ENCODE results near the gene PITPNM3.

Gene PITPNM3

DNA sequence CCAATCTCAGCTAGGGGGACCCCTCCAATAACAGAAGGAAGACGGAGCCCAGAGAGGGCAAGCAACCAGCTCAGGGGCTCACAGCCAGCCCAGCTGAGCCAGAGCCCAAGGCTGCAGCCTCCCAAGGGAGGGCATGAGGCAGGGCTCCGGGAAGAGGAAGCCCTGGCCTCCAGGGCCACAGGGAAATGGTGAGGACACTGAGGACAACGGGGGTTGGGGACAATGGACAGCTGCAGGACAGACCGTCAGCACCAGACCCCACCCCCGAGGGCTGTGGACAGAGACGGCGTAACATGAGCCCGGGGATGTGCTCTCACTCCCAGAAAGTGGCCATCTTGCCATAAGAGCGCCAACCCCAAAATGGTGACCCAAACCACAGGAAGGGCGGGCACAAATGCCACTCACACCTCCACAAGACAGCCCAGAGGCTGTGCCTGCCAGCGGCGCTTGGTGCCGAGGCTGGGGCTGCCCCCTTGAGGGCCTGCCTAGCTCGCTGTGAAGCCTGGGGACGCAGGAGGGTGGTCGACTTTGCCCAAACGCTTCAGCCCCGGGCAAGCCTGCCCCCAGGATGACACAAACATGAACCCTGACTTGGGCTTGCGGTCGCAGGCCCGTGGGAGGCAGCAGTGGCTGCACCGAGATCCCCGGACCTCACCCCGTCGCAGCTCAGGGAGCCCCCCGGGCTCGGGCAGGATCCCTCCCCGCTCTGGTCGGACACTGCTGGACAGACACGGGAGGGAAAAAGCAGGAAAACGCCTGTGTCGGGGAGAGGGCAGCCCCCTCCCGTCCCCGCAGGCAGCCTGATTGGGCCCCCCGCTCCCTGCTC is 101.6 kb downstream of the PITPNM3 start:
- in situ Hi-C loops (cut with MboI; ENCODE audit: low pct_unique_long_range_greater_than_20kb, low sequenced_read_pairs, unreplicated experiment), result no loop called here
- TF ChIP-seq, protein P1, sequence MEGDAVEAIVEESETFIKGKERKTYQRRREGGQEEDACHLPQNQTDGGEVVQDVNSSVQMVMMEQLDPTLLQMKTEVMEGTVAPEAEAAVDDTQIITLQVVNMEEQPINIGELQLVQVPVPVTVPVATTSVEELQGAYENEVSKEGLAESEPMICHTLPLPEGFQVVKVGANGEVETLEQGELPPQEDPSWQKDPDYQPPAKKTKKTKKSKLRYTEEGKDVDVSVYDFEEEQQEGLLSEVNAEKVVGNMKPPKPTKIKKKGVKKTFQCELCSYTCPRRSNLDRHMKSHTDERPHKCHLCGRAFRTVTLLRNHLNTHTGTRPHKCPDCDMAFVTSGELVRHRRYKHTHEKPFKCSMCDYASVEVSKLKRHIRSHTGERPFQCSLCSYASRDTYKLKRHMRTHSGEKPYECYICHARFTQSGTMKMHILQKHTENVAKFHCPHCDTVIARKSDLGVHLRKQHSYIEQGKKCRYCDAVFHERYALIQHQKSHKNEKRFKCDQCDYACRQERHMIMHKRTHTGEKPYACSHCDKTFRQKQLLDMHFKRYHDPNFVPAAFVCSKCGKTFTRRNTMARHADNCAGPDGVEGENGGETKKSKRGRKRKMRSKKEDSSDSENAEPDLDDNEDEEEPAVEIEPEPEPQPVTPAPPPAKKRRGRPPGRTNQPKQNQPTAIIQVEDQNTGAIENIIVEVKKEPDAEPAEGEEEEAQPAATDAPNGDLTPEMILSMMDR (IDR thresholded peaks at IDR 0.05; ENCODE audit: extremely low read depth, insufficient read depth, missing control alignments), result no peak
- DNase-seq (ENCODE audit: low spot score), result no peak

DNA sequence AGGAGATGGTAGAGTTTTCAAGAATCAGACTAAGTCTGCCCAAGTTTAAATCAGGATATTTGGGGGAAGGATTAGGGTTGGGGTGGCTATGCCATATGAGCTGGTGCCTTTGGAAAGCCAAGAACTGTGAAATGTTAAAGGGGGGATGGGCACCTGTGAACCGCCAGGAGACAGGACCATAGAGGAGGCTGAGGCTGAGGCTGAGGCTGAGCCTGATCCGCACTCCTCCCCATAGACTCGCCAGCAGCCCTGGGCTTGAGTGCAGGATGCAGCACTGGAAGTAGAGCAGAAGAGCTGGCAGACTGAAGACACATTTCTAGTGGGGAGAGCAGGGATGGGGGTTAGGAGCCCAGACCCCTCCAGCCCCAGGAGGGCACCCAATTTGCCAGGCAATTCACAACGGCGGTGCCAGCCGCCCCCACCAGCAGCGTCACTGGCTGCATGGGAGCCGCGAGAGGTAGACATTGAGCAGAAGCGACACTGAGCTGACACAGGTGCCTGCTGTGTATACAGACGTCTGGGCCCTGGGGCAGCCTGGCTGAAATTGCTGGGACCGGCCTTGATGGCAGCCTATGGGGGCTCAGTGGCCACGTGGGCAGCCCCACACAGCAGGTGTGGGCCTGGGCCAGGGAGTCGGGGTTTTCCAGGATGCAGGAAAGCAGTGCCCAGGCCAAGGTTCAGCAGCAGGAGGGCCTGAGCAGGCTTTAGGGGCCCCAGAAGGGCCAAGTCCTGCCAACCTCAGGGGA is 102.9 kb downstream of the PITPNM3 start:
- TF ChIP-seq, protein P1 (IDR thresholded peaks at IDR 0.05; ENCODE audit: extremely low read depth, insufficient read depth, missing control alignments), result no peak
- in situ Hi-C loops (cut with MboI; ENCODE audit: low pct_unique_long_range_greater_than_20kb, low sequenced_read_pairs, unreplicated experiment), result no loop called here
- DNase-seq (ENCODE audit: low spot score), result no peak

DNA sequence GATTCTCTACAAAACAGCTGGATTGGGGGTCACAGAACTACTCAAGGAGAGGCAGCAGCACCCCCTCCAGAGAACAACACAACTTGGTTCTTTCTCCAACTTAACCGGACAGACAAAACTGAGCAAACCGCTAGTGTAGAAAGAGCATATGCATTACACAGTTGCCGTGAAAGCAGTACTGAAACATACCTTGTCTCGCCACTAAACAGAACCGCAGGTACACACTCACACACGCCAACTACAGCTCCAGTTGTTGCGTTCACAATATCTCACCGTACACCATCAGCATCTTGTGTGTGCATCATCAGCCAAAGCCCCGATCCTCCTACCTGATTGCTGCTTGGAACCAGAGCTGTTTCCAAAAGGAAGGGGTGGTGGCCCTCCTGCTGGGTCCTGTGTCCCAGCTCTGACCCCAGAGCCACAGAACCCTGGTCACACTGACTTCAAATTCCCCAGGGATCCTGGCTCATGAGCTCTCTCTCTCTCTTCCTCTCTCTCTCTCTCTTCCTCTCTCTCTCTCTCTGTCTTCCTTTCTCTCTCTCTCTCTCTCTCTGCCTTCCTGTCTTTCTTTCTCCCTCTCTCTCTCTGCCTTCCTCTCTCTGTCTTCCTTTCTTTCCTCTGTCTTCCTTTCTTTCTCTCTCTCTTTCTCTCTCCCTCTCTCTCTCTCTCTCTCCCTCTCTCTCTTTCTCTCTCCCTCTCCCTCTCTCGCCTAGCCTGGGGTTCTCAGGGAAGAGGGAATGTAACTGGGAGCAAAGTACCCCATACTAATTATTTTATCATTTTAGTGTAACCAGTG is 103.7 kb downstream of the PITPNM3 start:
- no peak for DNase-seq (ENCODE audit: low spot score)
- TF ChIP-seq, protein P1 (IDR thresholded peaks at IDR 0.05; ENCODE audit: extremely low read depth, insufficient read depth, missing control alignments), result no peak
- in situ Hi-C loops (cut with MboI; ENCODE audit: low pct_unique_long_range_greater_than_20kb, low sequenced_read_pairs, unreplicated experiment), result no loop called here

DNA sequence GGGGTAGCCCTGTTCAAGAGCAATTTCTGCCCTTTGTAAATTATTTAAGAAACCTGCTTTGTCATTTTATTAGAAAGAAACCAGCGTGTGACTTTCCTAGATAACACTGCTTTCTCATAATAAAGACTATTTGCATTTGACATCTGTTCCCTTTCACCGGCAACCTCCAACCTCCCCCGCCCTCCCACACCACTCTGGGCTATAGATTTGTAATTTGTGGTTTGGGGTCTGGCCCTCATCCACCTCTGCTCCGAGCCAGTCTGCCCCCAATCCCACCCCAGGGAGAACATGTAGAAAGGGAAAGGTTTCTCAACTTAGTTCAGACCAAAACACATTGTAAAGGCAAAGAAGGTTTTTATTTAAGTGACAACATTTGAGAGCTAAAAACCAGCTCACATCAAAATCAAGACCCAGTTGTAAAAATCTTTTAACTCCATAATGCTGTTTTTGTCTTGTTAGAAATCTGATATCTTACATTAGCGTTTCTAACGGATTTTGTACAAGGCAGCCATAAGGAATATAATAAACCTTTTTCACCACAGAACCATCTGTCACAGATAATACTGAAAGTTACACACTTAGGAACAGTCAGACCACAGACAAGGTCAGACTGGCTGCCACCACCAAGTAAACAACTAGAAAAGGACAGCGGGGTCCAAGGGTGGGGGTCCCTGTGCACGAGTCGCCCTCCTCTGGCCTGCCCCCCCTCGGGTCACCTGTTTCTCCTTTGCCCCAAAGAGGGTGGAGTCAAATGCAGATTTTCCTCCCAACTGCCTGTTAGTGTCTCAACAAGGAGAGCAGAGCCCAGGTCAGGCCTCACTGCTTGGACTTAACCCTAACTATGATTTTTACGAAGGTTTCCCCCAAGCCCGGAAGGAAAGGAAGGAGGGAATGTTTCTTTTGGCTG is 105.2 kb downstream of the PITPNM3 start:
- no peak for DNase-seq (ENCODE audit: low spot score)
- TF ChIP-seq, protein P1 (IDR thresholded peaks at IDR 0.05; ENCODE audit: extremely low read depth, insufficient read depth, missing control alignments), result no peak
- in situ Hi-C loops (cut with MboI; ENCODE audit: low pct_unique_long_range_greater_than_20kb, low sequenced_read_pairs, unreplicated experiment), result no loop called here

DNA sequence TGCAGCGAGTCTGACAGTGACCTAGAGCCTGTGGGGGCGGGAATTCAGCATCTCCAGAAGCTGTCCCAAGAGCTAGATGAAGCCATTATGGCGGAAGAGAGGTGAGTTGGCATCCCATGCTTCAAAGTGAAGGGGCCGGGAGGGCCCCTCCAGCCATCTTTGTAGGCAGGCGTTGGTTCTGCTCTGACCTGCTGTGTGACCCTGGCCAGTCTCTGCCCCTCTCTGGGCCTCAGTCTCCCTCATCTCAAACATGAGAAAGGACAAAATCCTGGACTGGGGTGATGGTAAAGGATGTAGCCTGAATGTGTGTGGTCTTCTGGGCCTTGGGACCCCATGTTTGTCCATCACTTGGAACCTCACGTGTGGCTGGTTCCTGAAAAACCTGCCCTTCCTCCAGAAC is 107.0 kb downstream of the PITPNM3 start:
- DNase-seq (ENCODE audit: low spot score), result no peak
- TF ChIP-seq, protein P1 (IDR thresholded peaks at IDR 0.05; ENCODE audit: extremely low read depth, insufficient read depth, missing control alignments), result no peak
- in situ Hi-C loops (cut with MboI; ENCODE audit: low pct_unique_long_range_greater_than_20kb, low sequenced_read_pairs, unreplicated experiment), result loop anchor here (25.0 kb wide), 1 partner anchor 737 kb away; no protein-coding TSS in a partner anchor

Data from GM13977 (cell line).